GM18868 (cell line): ENCODE results near the gene MICAL2.

Experiments
- ATAC-seq: cut with Tn5 transposase; IDR thresholded peaks from one replicate; pipeline ENCODE4 v1.9.1; 2021; ENCODE audit warnings: mild to moderate bottlenecking, moderate library complexity; ENCODE audit not compliant: unreplicated experiment

MICAL2 gene

GRCh38 chr11:12239804-12240371, 129.5 kb downstream of the MICAL2 start:
- ATAC-seq = no peak

GRCh38 chr11:12240677-12241076, 130.3 kb downstream of the MICAL2 start:
- no peak for ATAC-seq

- no peak for ATAC-seq
Observed at GRCh38 chr11:12241401-12241800, 131.0 kb downstream of the MICAL2 start.

- ATAC-seq = no peak
Observed at GRCh38 chr11:12241971-12242672, 131.7 kb downstream of the MICAL2 start.

- ATAC-seq = no peak
Observed at GRCh38 chr11:12242966-12243365, 132.6 kb downstream of the MICAL2 start.

GRCh38 chr11:12243486-12243885, 133.1 kb downstream of the MICAL2 start:
- no peak for ATAC-seq

GRCh38 chr11:12243911-12244550, 133.6 kb downstream of the MICAL2 start:
- no peak for ATAC-seq

GRCh38 chr11:12245091-12245490, 134.7 kb downstream of the MICAL2 start:
- ATAC-seq = no peak

GRCh38 chr11:12245549-12246016, 135.2 kb downstream of the MICAL2 start:
- no peak for ATAC-seq

GRCh38 chr11:12246147-12246546, 135.8 kb downstream of the MICAL2 start:
- ATAC-seq = no peak

- no peak for ATAC-seq
Observed at GRCh38 chr11:12246989-12247388, 136.6 kb downstream of the MICAL2 start.

GRCh38 chr11:12247543-12248254, 137.3 kb downstream of the MICAL2 start:
- ATAC-seq = no peak

GRCh38 chr11:12248330-12248729, 137.9 kb downstream of the MICAL2 start:
- no peak for ATAC-seq

- ATAC-seq = no peak
Observed at GRCh38 chr11:12249590-12250260, 139.3 kb downstream of the MICAL2 start.

GRCh38 chr11:12251666-12252560, 141.5 kb downstream of the MICAL2 start:
- no peak for ATAC-seq

GRCh38 chr11:12253843-12254281, 143.5 kb downstream of the MICAL2 start:
- no peak for ATAC-seq

GRCh38 chr11:12258451-12258850, 148.1 kb downstream of the MICAL2 start:
- ATAC-seq = no peak

- no peak for ATAC-seq
Observed at GRCh38 chr11:12259956-12260355, 149.6 kb downstream of the MICAL2 start.

GRCh38 chr11:12260731-12261521, 150.5 kb downstream of the MICAL2 start:
- no peak for ATAC-seq
